DOHH2 (cell line): ENCODE results near the gene KCNE3.

Source experiments
- H3F3A ChIP-seq: fragments of 200-600 bp; sonication (generic), shearing (Covaris generic); 2 replicates; pipeline ENCODE4 v1.6.0; 2016; ENCODE audit warnings: antibody characterized with exemption, mild to moderate bottlenecking; ENCODE audit not compliant: control insufficient read depth, insufficient read depth
- H3K27ac ChIP-seq: fragments of 200-600 bp; sonication (generic); 2 replicates; pipeline ENCODE4 v1.5.1; 2014; ENCODE audit warnings: low read depth, mild to moderate bottlenecking, low read length, moderate library complexity
- H3K27me3 ChIP-seq: fragments of 200-600 bp; sonication (generic); 2 replicates; pipeline ENCODE4 v1.6.1; 2014; ENCODE audit warnings: mild to moderate bottlenecking, low read length, mixed read lengths; ENCODE audit not compliant: control insufficient read depth
- H3K36me3 ChIP-seq: fragments of 200-600 bp; sonication (generic); 2 replicates; pipeline ENCODE4 v1.6.1; 2014; ENCODE audit warnings: mild to moderate bottlenecking, low read length, moderate library complexity, mixed read lengths; ENCODE audit not compliant: control insufficient read depth
- H3K4me1 ChIP-seq: fragments of 200-600 bp; sonication (generic); 2 replicates; pipeline ENCODE4 v1.6.1; 2014; ENCODE audit warnings: mild to moderate bottlenecking, low read length, mixed read lengths; ENCODE audit not compliant: control insufficient read depth
- H3K4me2 ChIP-seq: fragments of 200-600 bp; sonication (generic); 2 replicates; pipeline ENCODE4 v1.6.0; 2014; ENCODE audit warnings: mild to moderate bottlenecking, low read length, moderate library complexity
- H3K4me3 ChIP-seq: fragments of 200-600 bp; sonication (generic); 2 replicates; pipeline ENCODE4 v1.5.1; 2014; ENCODE audit warnings: mild to moderate bottlenecking, low read length, mixed read lengths
- H3K79me2 ChIP-seq: fragments of 200-600 bp; sonication (generic); 2 replicates; pipeline ENCODE4 v1.6.1; 2014; ENCODE audit warnings: mild to moderate bottlenecking, low read length, mixed read lengths; ENCODE audit not compliant: control insufficient read depth
- H3K9me2 ChIP-seq: fragments of 200-600 bp; sonication (generic); replicated peaks from 2 replicates; pipeline ENCODE4 v1.6.1; 2014; ENCODE audit warnings: mild to moderate bottlenecking, low read length, mixed read lengths; ENCODE audit not compliant: control insufficient read depth
- H3K9me3 ChIP-seq: fragments of 200-600 bp; sonication (generic); 2 replicates; pipeline ENCODE4 v1.6.1; 2014; ENCODE audit warnings: antibody characterized with exemption, low read length, mixed read lengths; ENCODE audit not compliant: control insufficient read depth, insufficient read depth
- H4K20me1 ChIP-seq: fragments of 200-600 bp; sonication (generic); 2 replicates; pipeline ENCODE4 v1.6.0; 2014; ENCODE audit warnings: low read depth, mild to moderate bottlenecking, antibody characterized with exemption, low read length, moderate library complexity; ENCODE audit not compliant: control insufficient read depth, insufficient read depth
- CTCF ChIP-seq: fragments of 200-600 bp; sonication (generic); IDR thresholded peaks from one replicate; pipeline ENCODE4 v1.5.1; 2014; ENCODE audit warnings: antibody characterized with exemption, mild to moderate bottlenecking, low read depth, low read length; ENCODE audit not compliant: poor library complexity, severe bottlenecking
- EZH2phosphoT487 ChIP-seq: fragments of 200-600 bp; sonication (generic); IDR thresholded peaks from 2 replicates; pipeline ENCODE4 v1.6.1; 2017; ENCODE audit warnings: borderline replicate concordance, mild to moderate bottlenecking, antibody characterized with exemption, low read length, moderate library complexity, mixed read lengths

The KCNE3 gene

GRCh38 chr11:74490941-74491340, 23.6 kb upstream of the KCNE3 start:
- Histone ChIP-seq H3K4me1 (peaks cover 17% of the 10 kb centered on the region), H3K27ac (no peak overlapping the region), H3K36me3 (peaks cover 13% of the 10 kb centered on the region), H3K9me3 (no peaks in the 10 kb centered on the region), H3K9me2 (no peaks in the 10 kb centered on the region), H4K20me1 (no peaks in the 10 kb centered on the region), H3K79me2 (peaks cover 6% of the 10 kb centered on the region), H3K4me3 (no peak overlapping the region), H3K4me2 (no peak overlapping the region), H3K27me3 (peaks cover under 1% of the 10 kb centered on the region; the same call in 1 of the 2 replicates), H3F3A (no peaks in the 10 kb centered on the region)
- TF ChIP-seq EZH2phosphoT487: no peak
- no peak for TF ChIP-seq CTCF

- H3K9me2 ChIP-seq: no peaks in the 10 kb centered on the region
- peaks cover 13% of the 10 kb centered on the region for H3K36me3 ChIP-seq
- no peak overlapping the region for H3K27ac ChIP-seq
- H3K4me2 ChIP-seq: no peak overlapping the region
- no peak for TF ChIP-seq EZH2phosphoT487
- TF ChIP-seq CTCF: peak; percentile 54
- H3K4me1 ChIP-seq: peaks cover 10% of the 10 kb centered on the region
- H3K79me2 ChIP-seq: peaks cover 6% of the 10 kb centered on the region
- no peaks in the 10 kb centered on the region for H3K9me3 ChIP-seq
- no peaks in the 10 kb centered on the region for H4K20me1 ChIP-seq
- no peak overlapping the region for H3K4me3 ChIP-seq
- no peaks in the 10 kb centered on the region for H3F3A ChIP-seq
- peaks cover 5% of the 10 kb centered on the region; the same call in 1 of the 2 replicates for H3K27me3 ChIP-seq
Observed at GRCh38 chr11:74487875-74488274, 20.5 kb upstream of the KCNE3 start.

- no peaks in the 10 kb centered on the region for H3K9me2 ChIP-seq
- H3K9me3 ChIP-seq: no peaks in the 10 kb centered on the region
- H3K4me1 ChIP-seq: no peaks in the 10 kb centered on the region
- no peak for TF ChIP-seq EZH2phosphoT487
- TF ChIP-seq CTCF: no peak
- H4K20me1 ChIP-seq: no peaks in the 10 kb centered on the region
- H3K4me3 ChIP-seq: no peak overlapping the region
- H3K36me3 ChIP-seq: peaks cover under 1% of the 10 kb centered on the region; the same call in 1 of the 2 replicates
- peaks cover 5% of the 10 kb centered on the region; the same call in 1 of the 2 replicates for H3K27me3 ChIP-seq
- H3K27ac ChIP-seq: no peak overlapping the region
- H3F3A ChIP-seq: no peaks in the 10 kb centered on the region
- H3K79me2 ChIP-seq: no peaks in the 10 kb centered on the region
- no peak overlapping the region for H3K4me2 ChIP-seq
Observed at GRCh38 chr11:74485868-74486267, 18.5 kb upstream of the KCNE3 start.
